ENCODE data around the gene ROR2. TPM values are rescaled to one million over a fixed set of nuclear protein-coding genes. Genes with fewer than 3 reads are reported as not detected.
"Not testable (repeated sequence)": the region's sequence is repeated elsewhere in the genome, so short reads cannot be mapped to it uniquely, and the experiment has no call there.

Gene ROR2
- total and polyA plus RNA-seq, 2 donors (not counting 3 experiments of a cell fraction or from before 2014, with no cell fraction given), result not detected

DNA sequence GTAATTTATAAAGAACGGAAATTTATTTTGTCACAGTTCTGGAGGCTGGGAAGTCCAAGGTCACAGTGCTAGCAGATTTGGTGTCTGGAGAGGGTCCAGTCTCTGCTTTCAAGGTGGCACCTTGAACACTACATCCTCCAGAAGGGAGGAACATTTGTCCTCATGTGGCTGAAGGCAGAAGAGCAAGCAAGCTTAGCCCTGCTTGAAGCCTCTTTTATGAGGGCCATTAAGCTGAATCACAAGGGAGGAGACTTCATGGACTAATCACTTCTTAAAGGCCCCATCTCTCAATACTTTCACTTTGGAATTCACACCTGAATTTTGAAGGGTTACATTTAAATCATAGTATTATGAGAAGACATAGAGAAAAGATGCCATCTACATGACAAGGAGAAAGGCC, 311.0 kb downstream of the ROR2 start:
- Histone ChIP-seq H3K9me3 (replicated peaks; ENCODE audit: control insufficient read depth, insufficient read depth, low read length) (no peaks in the 10 kb centered on the region), H2AFZ (ENCODE audit: low read depth, low read length) (no peak overlapping the region), H3K9ac (replicated peaks; ENCODE audit: extremely low read depth, insufficient read depth, low read length) (no peak overlapping the region), H3K4me3 (replicated peaks in 1 of 3; ENCODE audit: insufficient read depth in 1 of 3, low read depth in 1 of 3, low read length in 3 of 3) (no peak overlapping the region), H3K79me2 (ENCODE audit: control insufficient read depth, insufficient read depth, low read length) (no peaks in the 10 kb centered on the region), H3K4me2 (ENCODE audit: insufficient read depth, low read length) (no peak overlapping the region), H3K27me3 (ENCODE audit: control insufficient read depth in 2 of 2, insufficient read depth in 2 of 2, low read length in 2 of 2) (no peaks in the 10 kb centered on the region), H4K20me1 (replicated peaks; ENCODE audit: control insufficient read depth, extremely low read depth, insufficient read depth, low read length) (no peaks in the 10 kb centered on the region), H3K4me1 (ENCODE audit: control insufficient read depth, extremely low read depth, insufficient read depth, low read length) (no peaks in the 10 kb centered on the region), H3K9me1 (replicated peaks; ENCODE audit: control insufficient read depth, extremely low read depth, insufficient read depth, low read length) (no peaks in the 10 kb centered on the region), H3K27ac (ENCODE audit: insufficient read depth, low read depth, low read length) (no peak overlapping the region), H3K36me3 (ENCODE audit: control insufficient read depth in 2 of 2, extremely low read depth in 1 of 2, insufficient read depth in 2 of 2, low read length in 2 of 2) (no peaks in the 10 kb centered on the region)
- ChIA-PET CTCF (no interaction called here), POLR2A (no interaction called here)
- DNase-seq (ENCODE audit: low read depth, low spot score), result no peak
- intact Hi-C loops (cut with micrococcal nuclease) (no loop called here), dilution Hi-C loops (cut with MboI; ENCODE audit: extremely low pct_ligation_motif_present, low sequenced_read_pairs) (no loop called here)
- no peak for FAIRE-seq
- TF ChIP-seq MAX (IDR thresholded peaks at IDR 0.05; ENCODE audit: insufficient read depth, insufficient read length) (no peak), POLR2A (IDR thresholded peaks at IDR 0.05; ENCODE audit: low read depth, low read length) (no peak), POLR2AphosphoS5 (IDR thresholded peaks at IDR 0.05; ENCODE audit: insufficient read depth, low read depth, low read length) (no peak), EZH2 (IDR thresholded peaks at IDR 0.05; ENCODE audit: borderline replicate concordance, low read depth, low read length, severe bottlenecking) (no peak), FOS (IDR thresholded peaks at IDR 0.05; ENCODE audit: borderline replicate concordance, insufficient read depth, low read length) (no peak), JUN (IDR thresholded peaks at IDR 0.05; ENCODE audit: borderline replicate concordance, insufficient read depth, insufficient read length, low read depth) (no peak)
- TF ChIP-seq, protein P1, sequence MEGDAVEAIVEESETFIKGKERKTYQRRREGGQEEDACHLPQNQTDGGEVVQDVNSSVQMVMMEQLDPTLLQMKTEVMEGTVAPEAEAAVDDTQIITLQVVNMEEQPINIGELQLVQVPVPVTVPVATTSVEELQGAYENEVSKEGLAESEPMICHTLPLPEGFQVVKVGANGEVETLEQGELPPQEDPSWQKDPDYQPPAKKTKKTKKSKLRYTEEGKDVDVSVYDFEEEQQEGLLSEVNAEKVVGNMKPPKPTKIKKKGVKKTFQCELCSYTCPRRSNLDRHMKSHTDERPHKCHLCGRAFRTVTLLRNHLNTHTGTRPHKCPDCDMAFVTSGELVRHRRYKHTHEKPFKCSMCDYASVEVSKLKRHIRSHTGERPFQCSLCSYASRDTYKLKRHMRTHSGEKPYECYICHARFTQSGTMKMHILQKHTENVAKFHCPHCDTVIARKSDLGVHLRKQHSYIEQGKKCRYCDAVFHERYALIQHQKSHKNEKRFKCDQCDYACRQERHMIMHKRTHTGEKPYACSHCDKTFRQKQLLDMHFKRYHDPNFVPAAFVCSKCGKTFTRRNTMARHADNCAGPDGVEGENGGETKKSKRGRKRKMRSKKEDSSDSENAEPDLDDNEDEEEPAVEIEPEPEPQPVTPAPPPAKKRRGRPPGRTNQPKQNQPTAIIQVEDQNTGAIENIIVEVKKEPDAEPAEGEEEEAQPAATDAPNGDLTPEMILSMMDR (IDR thresholded peaks at IDR 0.05; ENCODE audit: extremely low read depth in 1 of 2, insufficient read depth in 1 of 2, low read depth in 1 of 2, low read length in 2 of 2), result no peak
- no TSS peak for BruUV-seq (replicated peaks)

- H2AFZ ChIP-seq (ENCODE audit: low read depth, low read length); H3K4me2 ChIP-seq (ENCODE audit: insufficient read depth, low read length); H4K20me1 ChIP-seq (replicated peaks; ENCODE audit: control insufficient read depth, extremely low read depth, insufficient read depth, low read length); H3K4me1 ChIP-seq (ENCODE audit: control insufficient read depth, extremely low read depth, insufficient read depth, low read length); H3K4me3 ChIP-seq (replicated peaks in 1 of 3; ENCODE audit: insufficient read depth in 1 of 3, low read depth in 1 of 3, low read length in 3 of 3); CTCF ChIA-PET; H3K9me1 ChIP-seq (replicated peaks; ENCODE audit: control insufficient read depth, extremely low read depth, insufficient read depth, low read length); BruUV-seq (replicated peaks); H3K79me2 ChIP-seq (ENCODE audit: control insufficient read depth, insufficient read depth, low read length); H3K9me3 ChIP-seq (replicated peaks; ENCODE audit: control insufficient read depth, insufficient read depth, low read length); H3K9ac ChIP-seq (replicated peaks; ENCODE audit: extremely low read depth, insufficient read depth, low read length); DNase-seq (ENCODE audit: low read depth, low spot score); H3K36me3 ChIP-seq (ENCODE audit: control insufficient read depth in 2 of 2, extremely low read depth in 1 of 2, insufficient read depth in 2 of 2, low read length in 2 of 2); dilution Hi-C loops (cut with MboI; ENCODE audit: extremely low pct_ligation_motif_present, low sequenced_read_pairs); FAIRE-seq; H3K27me3 ChIP-seq (ENCODE audit: control insufficient read depth in 2 of 2, insufficient read depth in 2 of 2, low read length in 2 of 2); intact Hi-C loops (cut with micrococcal nuclease); H3K27ac ChIP-seq (ENCODE audit: insufficient read depth, low read depth, low read length); POLR2A ChIA-PET: not testable (repeated sequence)
These were observed 315.2 kb downstream of the ROR2 start for GRCh38 chr9:91634832-91635231.

All from endothelial cell of umbilical vein (primary cell).